KOPT-K1 (cell line): ENCODE measurements around the gene SPATA6.
"Not testable (repeated sequence)": the region's sequence is repeated elsewhere in the genome, so short reads cannot be mapped to it uniquely, and the experiment has no call there.

Experiments used
- H3K27ac ChIP-seq: fragments of 200-600 bp; sonication (generic); 2 replicates; pipeline ENCODE4 v1.5.1; 2016; ENCODE audit warnings: antibody characterized with exemption, mild to moderate bottlenecking, low read depth, low read length; ENCODE audit not compliant: poor library complexity, severe bottlenecking
- H3K36me3 ChIP-seq: fragments of 200-600 bp; sonication (generic); 2 replicates; pipeline ENCODE4 v1.5.1; 2017; ENCODE audit warnings: antibody characterized with exemption, mild to moderate bottlenecking, low read length, moderate library complexity; ENCODE audit not compliant: insufficient read depth
- H3K9me3 ChIP-seq: fragments of 200-600 bp; sonication (generic); 2 replicates; pipeline ENCODE4 v1.5.1; 2017; ENCODE audit warnings: antibody characterized with exemption, low read length, mild to moderate bottlenecking; ENCODE audit not compliant: insufficient read depth, poor library complexity, severe bottlenecking

Gene SPATA6

GRCh38 chr1:48472638-48473037, 634 bp upstream of the SPATA6 start:
- Histone ChIP-seq H3K9me3 (peaks cover 4% of the 10 kb centered on the region), H3K27ac (no peak overlapping the region), H3K36me3 (no peaks in the 10 kb centered on the region)

- H3K27ac ChIP-seq, result no peak overlapping the region
- H3K9me3 ChIP-seq, result peaks cover 4% of the 10 kb centered on the region
- no peaks in the 10 kb centered on the region for H3K36me3 ChIP-seq
These were observed 884 bp downstream of the SPATA6 start for GRCh38 chr1:48470950-48471690.

GRCh38 chr1:48470481-48470855, 1.5 kb downstream of the SPATA6 start:
- Histone ChIP-seq H3K36me3 (no peaks in the 10 kb centered on the region), H3K27ac (no peak overlapping the region), H3K9me3 (no peaks in the 10 kb centered on the region)

GRCh38 chr1:48469616-48470480, 2.2 kb downstream of the SPATA6 start:
- Histone ChIP-seq H3K27ac (no peak overlapping the region), H3K9me3 (no peaks in the 10 kb centered on the region), H3K36me3 (no peaks in the 10 kb centered on the region)

- Histone ChIP-seq H3K27ac (no peak overlapping the region), H3K9me3 (no peaks in the 10 kb centered on the region), H3K36me3 (no peaks in the 10 kb centered on the region)
These were observed 5.4 kb downstream of the SPATA6 start for GRCh38 chr1:48466594-48466993.

GRCh38 chr1:48462716-48463302, 9.2 kb downstream of the SPATA6 start:
- no peak overlapping the region for H3K27ac ChIP-seq
- no peaks in the 10 kb centered on the region for H3K36me3 ChIP-seq
- H3K9me3 ChIP-seq, result no peaks in the 10 kb centered on the region

- H3K9me3 ChIP-seq, result no peaks in the 10 kb centered on the region
- H3K27ac ChIP-seq, result no peak overlapping the region
- no peaks in the 10 kb centered on the region for H3K36me3 ChIP-seq
These were observed 21.5 kb downstream of the SPATA6 start for GRCh38 chr1:48450505-48450904.

- peaks cover 4% of the 10 kb centered on the region for H3K9me3 ChIP-seq
- H3K27ac ChIP-seq, result no peak overlapping the region
- H3K36me3 ChIP-seq, result no peaks in the 10 kb centered on the region
These were observed 23.1 kb downstream of the SPATA6 start for GRCh38 chr1:48448932-48449331.

- not testable (repeated sequence) for H3K9me3 ChIP-seq, H3K27ac ChIP-seq, H3K36me3 ChIP-seq
These were observed 27.8 kb downstream of the SPATA6 start for GRCh38 chr1:48444186-48444585.

- Histone ChIP-seq H3K9me3 (peaks cover 8% of the 10 kb centered on the region), H3K36me3 (no peaks in the 10 kb centered on the region), H3K27ac (no peak overlapping the region)
These were observed 29.0 kb downstream of the SPATA6 start for GRCh38 chr1:48442864-48443619.

GRCh38 chr1:48440786-48441185, 31.2 kb downstream of the SPATA6 start:
- not testable (repeated sequence) for H3K36me3 ChIP-seq, H3K9me3 ChIP-seq, H3K27ac ChIP-seq

GRCh38 chr1:48439380-48439779, 32.6 kb downstream of the SPATA6 start:
- H3K9me3 ChIP-seq, result peaks cover 8% of the 10 kb centered on the region
- no peaks in the 10 kb centered on the region for H3K36me3 ChIP-seq
- H3K27ac ChIP-seq, result no peak overlapping the region

GRCh38 chr1:48437379-48437778, 34.6 kb downstream of the SPATA6 start:
- H3K27ac ChIP-seq, H3K9me3 ChIP-seq, H3K36me3 ChIP-seq: not testable (repeated sequence)

GRCh38 chr1:48435312-48436002, 36.5 kb downstream of the SPATA6 start:
- H3K27ac ChIP-seq, H3K36me3 ChIP-seq, H3K9me3 ChIP-seq: not testable (repeated sequence)
